Adipocyte (in vitro differentiated cells): ENCODE measurements around the gene ODF4.
A peak's percentile ranks its signal among the peaks of the same experiment; 100 is the strongest.
"Not testable (repeated sequence)": the region's sequence is repeated elsewhere in the genome, so short reads cannot be mapped to it uniquely, and the experiment has no call there.

ENCODE experiments used
- DNase-seq: peaks from one replicate; pipeline ENCODE4 v3.0.0-alpha.2; 2015; ENCODE audit warnings: low read depth
- H3K27me3 ChIP-seq: replicated peaks from 2 replicates; pipeline ENCODE4 v1.7.0; 2013; ENCODE audit warnings: mild to moderate bottlenecking, low read length, moderate library complexity; ENCODE audit not compliant: control insufficient read depth, insufficient read depth
- H3K36me3 ChIP-seq: 2 replicates; pipeline ENCODE4 v1.7.0; 2013; ENCODE audit warnings: low read length, mild to moderate bottlenecking, moderate library complexity; ENCODE audit not compliant: control insufficient read depth, insufficient read depth, severe bottlenecking
- H3K4me1 ChIP-seq: 2 replicates; pipeline ENCODE4 v1.7.0; 2013; ENCODE audit warnings: mild to moderate bottlenecking, low read length, moderate library complexity; ENCODE audit not compliant: control insufficient read depth, insufficient read depth
- H3K4me3 ChIP-seq: 2 replicates; pipeline ENCODE4 v1.7.0; 2013; ENCODE audit warnings: mild to moderate bottlenecking, low read length, moderate library complexity
- H3K9ac ChIP-seq: 2 replicates; pipeline ENCODE4 v1.7.0; 2013; ENCODE audit warnings: mild to moderate bottlenecking, low read length, moderate library complexity
- H3K9me3 ChIP-seq: 2 replicates; pipeline ENCODE4 v1.7.0; 2013; ENCODE audit warnings: mild to moderate bottlenecking, low read length, moderate library complexity; ENCODE audit not compliant: control insufficient read depth

Gene ODF4

DNA sequence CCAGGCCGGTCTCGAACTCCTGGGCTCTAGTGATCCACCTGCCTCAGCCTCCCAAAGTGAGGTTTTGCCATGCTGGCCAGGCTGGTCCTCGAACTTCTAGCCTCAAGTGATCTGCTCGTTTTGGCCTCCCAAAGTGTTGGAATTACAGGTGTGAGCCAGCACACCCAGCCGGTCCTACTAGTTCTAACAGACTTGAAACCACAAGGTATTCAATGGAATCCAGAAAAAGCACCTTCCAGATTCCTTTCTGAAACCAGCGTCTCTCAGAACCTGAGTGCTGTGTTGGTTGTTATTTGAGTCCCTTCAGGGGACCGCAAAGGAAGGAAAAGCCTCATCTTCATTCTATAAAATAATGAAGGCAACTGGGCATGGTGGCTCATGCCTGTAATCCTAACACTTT, 32.8 kb downstream of the ODF4 start:
- Histone ChIP-seq H3K36me3 (peaks cover 22% of the 10 kb centered on the region), H3K9ac (no peak overlapping the region), H3K9me3 (no peaks in the 10 kb centered on the region), H3K4me3 (no peak overlapping the region), H3K27me3 (no peaks in the 10 kb centered on the region), H3K4me1 (peaks cover 11% of the 10 kb centered on the region)
- DNase-seq: no peak

DNA sequence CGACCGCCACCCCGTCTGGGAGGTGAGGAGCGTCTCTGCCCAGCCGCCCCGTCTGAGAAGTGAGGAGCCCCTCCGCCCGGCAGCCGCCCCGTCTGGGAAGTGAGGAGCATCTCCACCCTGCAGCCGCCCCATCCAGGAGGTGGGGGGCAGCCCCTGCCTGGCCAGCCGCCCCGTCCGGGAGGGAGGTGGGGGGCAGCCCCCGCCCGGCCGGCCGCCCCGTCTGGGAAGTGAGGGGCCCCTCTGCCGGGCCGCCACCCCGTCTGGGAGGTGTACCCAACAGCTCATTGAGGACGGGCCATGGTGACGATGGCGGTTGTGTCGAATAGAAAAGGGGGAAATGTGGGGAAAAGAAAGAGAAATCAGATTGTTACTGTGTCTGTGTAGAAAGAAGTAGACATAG, 34.2 kb downstream of the ODF4 start:
- H3K9me3 ChIP-seq, H3K9ac ChIP-seq, H3K27me3 ChIP-seq, DNase-seq, H3K4me3 ChIP-seq: not testable (repeated sequence)
- H3K4me1 ChIP-seq: peaks cover 11% of the 10 kb centered on the region
- H3K36me3 ChIP-seq: peaks cover 36% of the 10 kb centered on the region

GRCh38 chr17:8375738-8376259, 36.2 kb downstream of the ODF4 start:
- DNase-seq: peak; percentile 42
- H3K36me3 ChIP-seq: peaks cover 42% of the 10 kb centered on the region

DNA sequence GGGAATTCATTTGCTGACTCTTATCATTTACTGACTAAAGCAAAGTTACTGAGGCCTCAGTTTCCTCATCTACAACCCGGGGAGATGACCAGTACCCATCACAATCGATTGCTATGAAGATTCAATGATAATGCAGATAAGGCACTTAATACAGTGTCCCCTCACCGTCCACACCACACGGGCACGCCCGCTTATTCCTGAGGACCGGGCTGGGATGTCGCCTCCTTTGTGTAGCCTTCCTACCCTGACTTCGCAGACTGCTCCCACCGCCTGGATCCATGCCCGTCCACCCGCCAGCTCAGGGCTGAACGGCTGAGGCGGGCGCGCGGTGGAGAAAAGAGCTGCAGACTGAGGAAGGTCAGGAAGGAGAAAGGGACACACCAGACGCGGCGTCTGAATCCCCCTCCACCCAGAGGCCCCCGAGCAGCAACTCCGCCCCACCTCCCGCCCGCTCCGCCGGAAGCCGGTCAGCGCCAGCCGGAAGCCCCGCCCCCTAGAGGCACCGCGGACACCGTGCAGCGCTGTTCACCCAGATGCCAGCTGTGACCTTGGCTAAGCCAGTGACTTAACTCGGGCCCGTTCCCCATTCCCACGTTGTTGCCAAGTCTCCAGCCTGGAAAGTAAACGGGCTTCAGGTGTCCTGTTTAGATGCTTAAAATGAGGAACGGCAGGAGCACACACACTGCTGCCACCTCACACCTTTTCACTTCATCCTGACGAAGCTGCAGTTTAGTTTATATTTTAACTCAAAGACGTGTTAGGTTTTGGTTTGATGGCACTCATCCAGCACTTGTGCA, 36.8 kb downstream of the ODF4 start, which contains the start of gene KRABD2:
Gene KRABD2, minus strand, starts transcription at position 434 of the 797 bp plus-strand sequence.
- peaks cover 48% of the 10 kb centered on the region for H3K36me3 ChIP-seq
- no peaks in the 10 kb centered on the region for H3K9me3 ChIP-seq
- peak within 1 kb of the TSS; percentile 91 for H3K4me3 ChIP-seq
- H3K27me3 ChIP-seq: no peaks in the 10 kb centered on the region
- H3K4me1 ChIP-seq: peaks cover 34% of the 10 kb centered on the region
- peak; percentile 95 for DNase-seq
- peak within 1 kb of the TSS; percentile 93 for H3K9ac ChIP-seq

More at GRCh38 chr17:8375738-8376259, 36.2 kb downstream of the ODF4 start:
- Histone ChIP-seq H3K27me3 (no peaks in the 10 kb centered on the region), H3K4me1 (peaks cover 27% of the 10 kb centered on the region), H3K4me3 (peak overlapping the region; percentile 91), H3K9me3 (no peaks in the 10 kb centered on the region), H3K9ac (peak overlapping the region; percentile 93)

DNA sequence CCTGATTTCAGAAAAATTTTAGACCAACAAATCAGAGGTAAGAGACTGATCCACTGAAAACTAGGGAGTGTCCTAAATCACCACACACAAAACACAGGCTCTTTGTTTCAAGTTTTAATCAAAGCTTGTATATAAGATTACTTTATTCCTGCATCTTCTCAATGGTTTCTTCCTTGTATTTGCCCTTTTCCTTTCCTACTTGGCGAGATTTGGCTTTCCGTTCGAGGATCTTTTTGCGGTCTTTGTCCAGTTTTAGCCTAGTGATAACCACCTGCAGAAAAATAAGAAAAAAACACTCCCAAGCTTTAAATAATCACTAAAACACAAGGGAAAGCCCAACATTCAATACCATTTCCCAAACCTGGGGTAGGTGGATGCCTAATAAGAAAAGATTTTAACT, 37.8 kb downstream of the ODF4 start:
- H3K36me3 ChIP-seq: peaks cover 53% of the 10 kb centered on the region
- no peak overlapping the region for H3K4me3 ChIP-seq
- no peak overlapping the region for H3K9ac ChIP-seq
- no peaks in the 10 kb centered on the region for H3K9me3 ChIP-seq
- DNase-seq: no peak
- H3K27me3 ChIP-seq: no peaks in the 10 kb centered on the region
- peaks cover 40% of the 10 kb centered on the region for H3K4me1 ChIP-seq

- DNase-seq, H3K9me3 ChIP-seq, H3K4me3 ChIP-seq, H3K9ac ChIP-seq, H3K27me3 ChIP-seq: not testable (repeated sequence)
- peaks cover 53% of the 10 kb centered on the region for H3K36me3 ChIP-seq
- peaks cover 40% of the 10 kb centered on the region for H3K4me1 ChIP-seq
These were observed 38.5 kb downstream of the ODF4 start for GRCh38 chr17:8378117-8378516.

DNA sequence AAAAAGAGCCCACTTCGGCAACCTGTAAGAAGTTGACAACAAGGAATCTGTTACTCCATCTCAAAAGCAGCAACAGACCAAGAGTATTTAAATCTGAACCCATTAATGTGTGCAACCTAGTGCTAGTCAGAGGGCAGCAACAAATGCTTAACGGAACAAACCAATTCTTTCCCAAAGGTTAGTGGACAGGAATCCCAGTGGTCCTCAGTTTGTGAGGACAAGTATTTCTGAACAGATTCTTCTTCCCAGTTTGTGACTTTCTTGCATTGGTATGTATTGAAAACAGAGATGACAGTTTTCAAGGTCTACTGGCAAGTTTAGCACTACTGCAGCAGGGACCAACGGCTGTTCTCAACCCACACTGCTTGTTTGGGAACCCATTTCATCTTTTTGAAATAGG, 40.4 kb downstream of the ODF4 start:
- Histone ChIP-seq H3K27me3 (no peaks in the 10 kb centered on the region), H3K4me3 (peak overlapping the region; percentile 3), H3K36me3 (peaks cover 53% of the 10 kb centered on the region), H3K9ac (peak overlapping the region; percentile 99), H3K9me3 (no peaks in the 10 kb centered on the region), H3K4me1 (peaks cover 48% of the 10 kb centered on the region)
- DNase-seq: no peak

GRCh38 chr17:8382052-8382879, 42.6 kb downstream of the ODF4 start:
- H3K27me3 ChIP-seq: no peaks in the 10 kb centered on the region
- H3K36me3 ChIP-seq: peaks cover 47% of the 10 kb centered on the region
- H3K9me3 ChIP-seq: no peaks in the 10 kb centered on the region
- peak overlapping the region; percentile 100 for H3K4me3 ChIP-seq
- peaks cover 41% of the 10 kb centered on the region for H3K4me1 ChIP-seq
- H3K9ac ChIP-seq: peak overlapping the region; percentile 99
- DNase-seq: peak; percentile 38

GRCh38 chr17:8382880-8383142, 43.2 kb downstream of the ODF4 start:
- peak overlapping the region; percentile 99 for H3K9ac ChIP-seq
- H3K4me1 ChIP-seq: peaks cover 41% of the 10 kb centered on the region
- H3K36me3 ChIP-seq: peaks cover 42% of the 10 kb centered on the region
- DNase-seq: no peak
- H3K27me3 ChIP-seq: no peaks in the 10 kb centered on the region
- H3K4me3 ChIP-seq: peak overlapping the region; percentile 100
- H3K9me3 ChIP-seq: no peaks in the 10 kb centered on the region

DNA sequence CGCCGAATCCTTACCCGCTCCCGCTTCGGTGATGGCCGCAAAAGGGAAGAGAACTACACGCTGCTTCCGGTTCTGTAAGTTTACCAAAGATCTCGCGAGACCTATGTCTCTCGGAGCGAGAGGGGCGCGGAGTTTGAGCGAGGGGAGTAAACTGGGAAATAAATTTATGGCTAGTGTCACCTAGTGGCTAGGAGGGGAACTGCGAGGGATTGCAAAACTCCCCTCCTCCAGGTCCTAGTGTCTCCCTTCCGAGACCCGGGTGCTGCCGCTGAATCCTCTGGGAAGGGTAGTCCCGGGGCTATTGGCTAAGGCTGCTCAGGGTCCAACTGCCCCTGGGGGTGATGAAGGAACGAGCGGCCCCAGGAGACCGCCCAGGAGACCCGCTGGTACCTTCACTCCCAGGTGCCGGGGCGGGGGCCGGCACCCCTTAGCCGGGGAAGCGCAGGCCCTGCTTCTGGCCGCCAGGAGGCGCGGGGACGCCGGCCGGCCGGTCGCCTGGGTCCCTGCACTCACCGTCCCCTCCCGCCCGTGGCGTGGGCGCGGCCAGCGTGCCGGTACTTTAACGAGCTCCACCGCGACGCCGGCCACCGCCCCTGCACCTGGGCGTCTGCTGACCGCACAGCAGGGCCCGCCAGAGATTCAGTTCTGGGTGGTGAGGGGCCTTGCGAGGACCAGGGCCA, 43.6 kb downstream of the ODF4 start, which contains the start of gene RPL26:
Gene RPL26, minus strand, starts transcription at position 51 of the 680 bp plus-strand sequence. CDS start 883 bp downstream, outside the sequence.
- Histone ChIP-seq H3K9me3 (no peaks in the 10 kb centered on the region), H3K9ac (peak within 1 kb of the TSS; percentile 99), H3K4me1 (peaks cover 41% of the 10 kb centered on the region), H3K27me3 (no peaks in the 10 kb centered on the region), H3K4me3 (peak within 1 kb of the TSS; percentile 100), H3K36me3 (peaks cover 37% of the 10 kb centered on the region)
- DNase-seq: peak; percentile 100
